GM08714 (cell line): ENCODE measurements around the gene DMBX1.

Source experiments
- H3K4me3 ChIP-seq: fragments of 200-500 bp; sonication (Bioruptor generic); 2 replicates; pipeline ENCODE4 v1.5.1; 2014; ENCODE audit warnings: mild to moderate bottlenecking, low read length, inconsistent platforms
- ZNF274 ChIP-seq: IDR thresholded peaks from 2 replicates; pipeline ENCODE4 v1.6.1; 2012; ENCODE audit warnings: mild to moderate bottlenecking, low read depth, low read length

Gene DMBX1

GRCh38 chr1:46527474-46528296 lies 38.0 kb downstream of the DMBX1 start:
- no peak for TF ChIP-seq ZNF274
- no peak overlapping the region for H3K4me3 ChIP-seq

GRCh38 chr1:46528297-46528955 lies 38.8 kb downstream of the DMBX1 start:
- TF ChIP-seq ZNF274 = no peak
- H3K4me3 ChIP-seq = no peak overlapping the region

GRCh38 chr1:46529031-46529630 lies 39.5 kb downstream of the DMBX1 start:
- TF ChIP-seq ZNF274 = no peak

GRCh38 chr1:46530311-46530710 lies 40.7 kb downstream of the DMBX1 start:
- H3K4me3 ChIP-seq = no peak overlapping the region
- no peak for TF ChIP-seq ZNF274

More at GRCh38 chr1:46529031-46529630, 39.5 kb downstream of the DMBX1 start:
- H3K4me3 ChIP-seq = no peak overlapping the region

- no peak overlapping the region for H3K4me3 ChIP-seq
- TF ChIP-seq ZNF274 = no peak
These were observed 41.3 kb downstream of the DMBX1 start for GRCh38 chr1:46530791-46531409.

- H3K4me3 ChIP-seq = no peak overlapping the region
- no peak for TF ChIP-seq ZNF274
These were observed 42.5 kb downstream of the DMBX1 start for GRCh38 chr1:46532095-46532494.

- no peak for TF ChIP-seq ZNF274
- no peak overlapping the region for H3K4me3 ChIP-seq
These were observed 43.0 kb downstream of the DMBX1 start for GRCh38 chr1:46532498-46533178.

- no peak overlapping the region for H3K4me3 ChIP-seq
- no peak for TF ChIP-seq ZNF274
These were observed 43.7 kb downstream of the DMBX1 start for GRCh38 chr1:46533179-46533864.

- TF ChIP-seq ZNF274 = no peak
- no peak overlapping the region for H3K4me3 ChIP-seq
These were observed 45.4 kb downstream of the DMBX1 start for GRCh38 chr1:46535063-46535462.

GRCh38 chr1:46536527-46536926 lies 46.9 kb downstream of the DMBX1 start:
- no peak overlapping the region for H3K4me3 ChIP-seq
- no peak for TF ChIP-seq ZNF274

GRCh38 chr1:46537651-46538050 lies 48.0 kb downstream of the DMBX1 start:
- TF ChIP-seq ZNF274 = no peak
- H3K4me3 ChIP-seq = no peak overlapping the region

- H3K4me3 ChIP-seq = no peak overlapping the region
- TF ChIP-seq ZNF274 = no peak
These were observed 48.5 kb downstream of the DMBX1 start for GRCh38 chr1:46538147-46538546.
